Panc1 (cell line): ENCODE results near the gene PLRG1. TPM values are rescaled to one million over a fixed set of nuclear protein-coding genes. Genes with fewer than 3 reads are reported as not detected.

Experiments
- ATAC-seq: fragments of 200-7000 bp; cut with Tn5 transposase; 2 replicates; pipeline ENCODE4 v1.9.1; 2020; ENCODE audit warnings: mild to moderate bottlenecking, moderate library complexity
- BruUV-seq: library from RNA; stranded (reverse); fragments of 400-500 nt; replicated peaks from 2 replicates; lab custom pipeline; 2021; lab: Mats Ljungman, UMichigan
- CTCF ChIA-PET: fragments of 300-600 bp; sonication (Branson Sonifier 250); formaldehyde crosslinking; loops from one replicate; lab custom pipeline; 2022; ENCODE audit warnings: antibody characterized with exemption; lab: Charles Lee
- POLR2A ChIA-PET: fragments of 300-600 bp; sonication (Branson Sonifier 250); formaldehyde crosslinking; loops from one replicate; lab custom pipeline; 2022; ENCODE audit warnings: antibody characterized with exemption; lab: Charles Lee
- DNase-seq: peaks from one replicate; pipeline ENCODE4 v3.0.0-alpha.2; 2010; ENCODE audit warnings: low read depth, low spot score
- H3K27ac ChIP-seq: 2 replicates; pipeline ENCODE4 v1.5.1; 2011; ENCODE audit warnings: mild to moderate bottlenecking, low read length, inconsistent platforms
- H3K27me3 ChIP-seq: fragments of 200-500 bp; sonication (Bioruptor generic); 2 replicates; pipeline ENCODE4 v1.6.0; 2014; ENCODE audit warnings: low read length, inconsistent platforms; ENCODE audit not compliant: control insufficient read depth, insufficient read depth
- H3K36me3 ChIP-seq: fragments of 200-500 bp; sonication (Bioruptor generic); 2 replicates; pipeline ENCODE4 v1.5.1; 2014; ENCODE audit warnings: inconsistent platforms, mild to moderate bottlenecking, low read length, moderate library complexity; ENCODE audit not compliant: control insufficient read depth, insufficient read depth
- H3K4me1 ChIP-seq: 2 replicates; pipeline ENCODE4 v1.5.1; 2011; ENCODE audit warnings: inconsistent platforms, mild to moderate bottlenecking, low read length, moderate library complexity; ENCODE audit not compliant: control insufficient read depth, insufficient read depth
- H3K4me3 ChIP-seq, 2 experiments: 2 replicates each; pipeline ENCODE4 v1.5.1; 2011 to 2012; ENCODE audit warnings: low read depth in 2 of 2, low read length in 2 of 2, mild to moderate bottlenecking in 2 of 2, inconsistent platforms in 1 of 2, moderate library complexity in 1 of 2
- H3K9me3 ChIP-seq: fragments of 200-500 bp; sonication (Bioruptor generic); 2 replicates; pipeline ENCODE4 v1.5.1; 2014; ENCODE audit warnings: low read depth, mild to moderate bottlenecking, inconsistent platforms, low read length, moderate library complexity; ENCODE audit not compliant: control insufficient read depth, insufficient read depth
- POLR2AphosphoS5 ChIP-seq: IDR thresholded peaks from 2 replicates; pipeline ENCODE4 v1.6.1; 2012; ENCODE audit warnings: mild to moderate bottlenecking, low read depth, low read length, moderate library complexity
- SIN3A ChIP-seq: IDR thresholded peaks from 2 replicates; pipeline ENCODE4 v1.6.1; 2012; ENCODE audit warnings: low read depth, mild to moderate bottlenecking, low read length, moderate library complexity, borderline replicate concordance; ENCODE audit not compliant: insufficient read depth
- TCF7L2 ChIP-seq: IDR thresholded peaks from 2 replicates; pipeline ENCODE4 v1.6.1; 2011; ENCODE audit warnings: mild to moderate bottlenecking, low read depth, low read length, inconsistent platforms
- in situ Hi-C: cut with HindIII; loops from 2 replicates; pipeline ENCODE4 v1.10.0; 2016; ENCODE audit warnings: low sequenced_read_pairs, low pct_unique_long_range_greater_than_20kb
- intact Hi-C: fragments of 100-400 bp; cut with micrococcal nuclease; formaldehyde crosslinking; loops from one replicate; pipeline ENCODE4 v1.10.0; 2022; ENCODE audit not compliant: unreplicated experiment
- total RNA-seq: library from RNA; stranded (reverse); gene quantifications from one replicate; pipeline ENCODE4 v1.2.1, GENCODE V29; 2021; ENCODE audit not compliant: unreplicated experiment
- TF ChIP-seq, protein P1 (sequence below): fragments of 450-650 bp; IDR thresholded peaks from 2 replicates; pipeline ENCODE4 v1.5.1; 2017; ENCODE audit warnings: mild to moderate bottlenecking
- TF ChIP-seq, protein P2 (sequence below), 2 experiments: IDR thresholded peaks; 2 replicates each; pipeline ENCODE4 v1.6.1; 2011 to 2012; ENCODE audit warnings: low read depth in 2 of 2, control low read depth in 1 of 2, low read length in 1 of 2, mild to moderate bottlenecking in 1 of 2, moderate library complexity in 1 of 2; ENCODE audit not compliant: insufficient read depth in 1 of 2

Gene PLRG1
- total RNA-seq, 1 experiment from 2014 or later, result 66.1 TPM

DNA sequence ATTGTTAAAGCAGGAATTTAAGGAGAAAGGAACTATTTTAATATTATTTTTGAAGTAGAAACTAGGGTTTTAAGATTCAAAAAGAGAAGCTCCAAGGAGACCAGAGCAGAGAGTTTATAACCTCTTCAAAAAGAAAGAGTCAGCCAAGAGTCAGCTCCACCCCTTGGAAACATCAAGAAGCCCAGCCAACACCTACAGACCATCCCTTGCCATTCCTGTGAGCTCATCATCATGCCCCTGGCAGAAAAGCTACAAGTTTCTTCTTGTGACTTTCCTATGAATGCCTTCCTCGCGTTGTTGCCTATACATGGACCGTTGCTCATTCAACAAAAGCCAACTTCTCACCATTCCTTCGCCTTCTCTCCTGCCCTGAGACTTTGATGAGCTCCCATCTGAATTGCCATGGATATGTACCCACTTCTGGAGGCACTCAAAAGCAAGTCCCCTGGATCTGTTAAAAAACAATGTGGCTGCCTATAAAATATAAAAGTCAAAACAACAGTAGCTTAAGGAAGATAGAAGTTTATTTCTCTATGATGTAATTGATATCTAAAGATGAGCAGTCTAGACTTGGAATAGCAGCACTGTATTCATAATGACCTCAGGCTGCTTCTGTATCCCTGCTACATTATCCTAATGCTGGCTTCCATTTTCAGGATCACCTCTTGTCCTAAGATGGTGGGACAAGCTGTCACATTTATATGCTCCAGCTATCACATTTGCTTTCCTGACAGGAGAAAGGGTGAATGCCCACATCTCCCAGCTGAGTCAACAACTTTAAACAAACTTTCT, 20.3 kb downstream of the PLRG1 start:
- BruUV-seq, result no TSS peak
- intact Hi-C loops (no loop called here), in situ Hi-C loops (no loop called here)
- DNase-seq (no peak), ATAC-seq (no peak)
- Histone ChIP-seq H3K27ac (no peak overlapping the region), H3K4me3 (no peak overlapping the region), H3K9me3 (no peaks in the 10 kb centered on the region), H3K27me3 (no peaks in the 10 kb centered on the region), H3K4me1 (no peaks in the 10 kb centered on the region), H3K36me3 (no peaks in the 10 kb centered on the region)
- ChIA-PET CTCF (interaction anchor here (1.1 kb wide), 1 partner anchor 24 kb away, joined by 3 read pairs; no protein-coding TSS in a partner anchor), POLR2A (no interaction called here)
- TF ChIP-seq SIN3A (no peak), TCF7L2 (no peak), POLR2AphosphoS5 (no peak)
- TF ChIP-seq, protein P1, sequence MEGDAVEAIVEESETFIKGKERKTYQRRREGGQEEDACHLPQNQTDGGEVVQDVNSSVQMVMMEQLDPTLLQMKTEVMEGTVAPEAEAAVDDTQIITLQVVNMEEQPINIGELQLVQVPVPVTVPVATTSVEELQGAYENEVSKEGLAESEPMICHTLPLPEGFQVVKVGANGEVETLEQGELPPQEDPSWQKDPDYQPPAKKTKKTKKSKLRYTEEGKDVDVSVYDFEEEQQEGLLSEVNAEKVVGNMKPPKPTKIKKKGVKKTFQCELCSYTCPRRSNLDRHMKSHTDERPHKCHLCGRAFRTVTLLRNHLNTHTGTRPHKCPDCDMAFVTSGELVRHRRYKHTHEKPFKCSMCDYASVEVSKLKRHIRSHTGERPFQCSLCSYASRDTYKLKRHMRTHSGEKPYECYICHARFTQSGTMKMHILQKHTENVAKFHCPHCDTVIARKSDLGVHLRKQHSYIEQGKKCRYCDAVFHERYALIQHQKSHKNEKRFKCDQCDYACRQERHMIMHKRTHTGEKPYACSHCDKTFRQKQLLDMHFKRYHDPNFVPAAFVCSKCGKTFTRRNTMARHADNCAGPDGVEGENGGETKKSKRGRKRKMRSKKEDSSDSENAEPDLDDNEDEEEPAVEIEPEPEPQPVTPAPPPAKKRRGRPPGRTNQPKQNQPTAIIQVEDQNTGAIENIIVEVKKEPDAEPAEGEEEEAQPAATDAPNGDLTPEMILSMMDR, result no peak
- TF ChIP-seq, protein P2, sequence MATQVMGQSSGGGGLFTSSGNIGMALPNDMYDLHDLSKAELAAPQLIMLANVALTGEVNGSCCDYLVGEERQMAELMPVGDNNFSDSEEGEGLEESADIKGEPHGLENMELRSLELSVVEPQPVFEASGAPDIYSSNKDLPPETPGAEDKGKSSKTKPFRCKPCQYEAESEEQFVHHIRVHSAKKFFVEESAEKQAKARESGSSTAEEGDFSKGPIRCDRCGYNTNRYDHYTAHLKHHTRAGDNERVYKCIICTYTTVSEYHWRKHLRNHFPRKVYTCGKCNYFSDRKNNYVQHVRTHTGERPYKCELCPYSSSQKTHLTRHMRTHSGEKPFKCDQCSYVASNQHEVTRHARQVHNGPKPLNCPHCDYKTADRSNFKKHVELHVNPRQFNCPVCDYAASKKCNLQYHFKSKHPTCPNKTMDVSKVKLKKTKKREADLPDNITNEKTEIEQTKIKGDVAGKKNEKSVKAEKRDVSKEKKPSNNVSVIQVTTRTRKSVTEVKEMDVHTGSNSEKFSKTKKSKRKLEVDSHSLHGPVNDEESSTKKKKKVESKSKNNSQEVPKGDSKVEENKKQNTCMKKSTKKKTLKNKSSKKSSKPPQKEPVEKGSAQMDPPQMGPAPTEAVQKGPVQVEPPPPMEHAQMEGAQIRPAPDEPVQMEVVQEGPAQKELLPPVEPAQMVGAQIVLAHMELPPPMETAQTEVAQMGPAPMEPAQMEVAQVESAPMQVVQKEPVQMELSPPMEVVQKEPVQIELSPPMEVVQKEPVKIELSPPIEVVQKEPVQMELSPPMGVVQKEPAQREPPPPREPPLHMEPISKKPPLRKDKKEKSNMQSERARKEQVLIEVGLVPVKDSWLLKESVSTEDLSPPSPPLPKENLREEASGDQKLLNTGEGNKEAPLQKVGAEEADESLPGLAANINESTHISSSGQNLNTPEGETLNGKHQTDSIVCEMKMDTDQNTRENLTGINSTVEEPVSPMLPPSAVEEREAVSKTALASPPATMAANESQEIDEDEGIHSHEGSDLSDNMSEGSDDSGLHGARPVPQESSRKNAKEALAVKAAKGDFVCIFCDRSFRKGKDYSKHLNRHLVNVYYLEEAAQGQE (IDR thresholded peaks at IDR 0.05; ENCODE audit: insufficient read depth in 1 of 2, low read depth in 2 of 2, low read length in 1 of 2), result no peak

DNA sequence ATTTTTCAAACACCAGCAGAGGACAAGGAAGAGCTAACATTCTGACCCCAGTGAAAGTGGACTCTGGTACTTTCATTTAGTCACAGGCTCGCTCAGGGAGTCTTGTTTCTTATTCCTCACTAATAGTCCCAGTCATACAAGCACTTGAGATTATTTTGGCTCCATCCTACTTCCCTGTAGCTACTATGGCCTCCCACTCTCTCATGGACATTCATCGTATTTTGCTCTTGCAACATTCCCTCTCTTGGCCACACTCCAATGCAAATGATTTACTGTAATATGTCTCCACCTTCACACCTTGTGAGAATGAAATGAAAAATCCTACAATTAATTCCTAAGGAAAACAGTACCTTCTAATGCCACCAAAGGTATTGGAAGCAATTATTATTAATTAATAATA, 21.3 kb downstream of the PLRG1 start:
- Histone ChIP-seq H3K27ac (no peak overlapping the region), H3K4me3 (no peak overlapping the region), H3K9me3 (no peaks in the 10 kb centered on the region), H3K27me3 (no peaks in the 10 kb centered on the region), H3K4me1 (no peaks in the 10 kb centered on the region), H3K36me3 (no peaks in the 10 kb centered on the region)
- in situ Hi-C loops, result no loop called here
- POLR2A ChIA-PET, result no interaction called here
- intact Hi-C loops, result no loop called here
- CTCF ChIA-PET, result no interaction called here
- no TSS peak for BruUV-seq
- TF ChIP-seq, protein P2 (IDR thresholded peaks at IDR 0.05; ENCODE audit: insufficient read depth in 1 of 2, low read depth in 2 of 2, low read length in 1 of 2), result no peak
- TF ChIP-seq TCF7L2 (no peak), POLR2AphosphoS5 (no peak), SIN3A (no peak)
- DNase-seq (no peak), ATAC-seq (no peak)
